Activated CD4-positive, alpha-beta T cell treated with anti-CD3 and anti-CD28 coated beads for 1 hour (primary cell): ENCODE data around the gene FNIP1.
"Not testable (repeated sequence)": the region's sequence is repeated elsewhere in the genome, so short reads cannot be mapped to it uniquely, and the experiment has no call there.

Source experiments
- DNase-seq: peaks from one replicate; pipeline ENCODE4 v3.0.0-alpha.2; 2020

Gene FNIP1

DNA sequence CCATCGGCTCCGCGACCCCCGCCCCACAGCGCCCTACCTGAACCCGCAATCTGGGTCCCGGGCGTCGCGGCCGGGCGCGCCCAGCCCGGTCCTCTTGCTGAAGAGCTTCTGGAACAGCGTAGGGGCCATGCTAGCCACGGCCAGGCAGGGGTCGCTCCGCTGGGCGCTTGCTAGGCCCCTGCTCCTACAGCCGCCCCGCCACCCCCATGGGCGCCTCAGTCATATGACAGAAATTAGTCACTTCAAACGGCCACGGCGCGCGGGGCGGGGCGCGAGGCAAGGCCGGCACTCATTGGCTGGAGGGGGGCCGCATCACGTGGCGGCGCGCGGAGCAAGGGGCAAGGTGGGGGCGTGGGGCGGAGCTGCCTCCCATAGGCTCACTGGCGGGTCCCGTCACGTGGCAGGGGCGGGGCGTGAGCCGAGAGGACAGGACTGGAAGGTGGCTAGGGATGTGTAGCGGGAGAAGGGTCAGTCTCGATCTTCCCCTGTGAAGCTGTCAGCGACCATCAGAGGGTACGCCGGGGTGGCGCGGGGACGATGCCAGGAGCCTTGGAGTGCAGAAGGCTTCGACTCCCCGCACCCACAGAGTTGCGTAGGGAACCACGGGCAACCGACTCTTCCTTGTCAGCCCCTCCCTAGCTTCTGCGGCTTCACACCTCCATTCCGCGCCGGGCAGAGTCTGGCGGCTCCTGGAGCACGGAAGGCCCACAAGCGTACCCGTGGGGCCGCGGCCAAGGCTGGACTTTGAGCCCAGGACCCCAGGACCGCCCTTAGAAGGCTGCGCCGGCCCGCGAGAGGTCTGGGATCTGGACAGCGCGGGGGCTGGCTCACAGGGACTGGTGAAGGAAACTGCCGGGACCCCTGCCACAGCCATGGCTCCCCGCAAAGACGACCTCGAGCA, at the start of gene FNIP1:
TSS of gene FNIP1 (minus strand) at position 225 of the 901 bp plus-strand sequence. CDS start at position 129, 96 bp downstream.
- peak; percentile 96 for DNase-seq

DNA sequence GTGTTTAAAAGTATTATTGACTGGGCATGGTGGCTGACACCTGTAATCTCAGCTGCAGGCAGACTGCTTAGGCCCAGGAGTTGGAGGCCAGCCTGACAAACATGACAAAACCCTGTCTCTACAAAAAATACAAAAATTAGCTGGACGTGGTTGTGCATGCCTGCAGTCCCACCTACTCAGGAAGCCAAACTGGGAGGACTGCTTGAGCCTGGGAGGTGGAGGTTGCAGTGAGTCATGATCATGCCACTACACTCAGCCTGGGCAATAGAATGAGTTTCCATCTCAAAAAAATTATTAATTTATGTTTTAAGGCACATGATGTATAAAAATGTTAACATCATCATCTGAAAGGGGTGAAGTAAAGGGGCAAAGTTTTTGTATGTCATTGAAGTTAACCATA, 49.7 kb upstream of the FNIP1 start:
- no peak for DNase-seq

DNA sequence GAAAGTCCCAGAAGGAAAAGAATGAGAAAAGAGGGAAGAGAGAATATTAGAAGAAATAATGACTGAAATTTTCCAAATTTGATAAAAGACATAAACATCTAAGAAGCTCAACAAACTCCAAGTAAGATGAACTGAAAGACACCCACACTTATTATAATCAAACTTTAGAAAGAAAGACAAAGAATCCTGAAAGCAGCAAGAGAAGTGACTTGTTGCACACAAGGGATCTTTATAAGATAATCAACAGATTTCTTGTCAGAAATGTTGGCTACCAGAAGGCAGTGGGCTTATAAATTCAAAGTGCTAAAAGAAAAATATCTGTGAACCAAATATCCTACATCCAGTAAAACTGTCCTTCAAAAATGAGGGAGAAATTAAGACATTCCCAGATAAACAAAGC, 49.0 kb upstream of the FNIP1 start:
- DNase-seq, result no peak

DNA sequence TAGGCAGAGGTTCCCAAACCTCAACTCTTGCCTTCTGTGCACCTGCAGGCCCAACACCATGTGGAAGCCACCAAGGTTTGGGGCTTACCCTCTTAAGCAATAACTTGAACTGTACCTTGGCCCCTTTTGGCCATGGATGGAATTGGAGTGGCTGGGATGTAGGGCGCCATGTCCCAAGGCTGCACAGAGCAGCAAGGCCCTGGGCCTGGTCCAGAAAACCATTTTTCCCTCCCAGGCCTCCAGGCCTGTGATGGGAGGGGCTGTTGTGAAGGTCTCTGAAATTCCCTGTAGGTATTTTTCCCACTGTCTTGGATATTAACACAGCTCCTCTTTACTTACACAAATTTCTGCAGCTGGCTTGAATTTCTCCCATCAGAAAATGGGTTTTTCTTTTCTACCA, 46.2 kb upstream of the FNIP1 start:
- not testable (repeated sequence) for DNase-seq

DNA sequence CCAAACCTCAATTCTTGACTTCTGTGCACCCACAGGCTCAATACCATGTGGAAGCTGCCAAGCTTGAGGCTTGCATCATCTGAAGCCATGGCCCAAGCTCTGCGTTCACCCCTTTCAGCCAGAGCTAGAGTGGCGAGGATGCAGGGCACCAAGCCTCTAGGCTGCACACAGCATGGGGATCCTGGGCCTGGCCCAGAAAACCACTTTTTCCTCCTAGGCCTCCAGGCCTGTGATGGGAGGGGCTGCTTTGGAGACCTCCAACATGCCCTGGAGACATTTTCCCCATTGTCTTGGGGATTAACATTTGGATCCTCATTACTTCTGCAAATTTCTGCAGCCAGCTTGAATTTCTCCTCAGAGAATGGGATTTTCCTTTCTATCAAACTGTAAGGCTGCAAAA, 35.9 kb upstream of the FNIP1 start:
- not testable (repeated sequence) for DNase-seq

DNA sequence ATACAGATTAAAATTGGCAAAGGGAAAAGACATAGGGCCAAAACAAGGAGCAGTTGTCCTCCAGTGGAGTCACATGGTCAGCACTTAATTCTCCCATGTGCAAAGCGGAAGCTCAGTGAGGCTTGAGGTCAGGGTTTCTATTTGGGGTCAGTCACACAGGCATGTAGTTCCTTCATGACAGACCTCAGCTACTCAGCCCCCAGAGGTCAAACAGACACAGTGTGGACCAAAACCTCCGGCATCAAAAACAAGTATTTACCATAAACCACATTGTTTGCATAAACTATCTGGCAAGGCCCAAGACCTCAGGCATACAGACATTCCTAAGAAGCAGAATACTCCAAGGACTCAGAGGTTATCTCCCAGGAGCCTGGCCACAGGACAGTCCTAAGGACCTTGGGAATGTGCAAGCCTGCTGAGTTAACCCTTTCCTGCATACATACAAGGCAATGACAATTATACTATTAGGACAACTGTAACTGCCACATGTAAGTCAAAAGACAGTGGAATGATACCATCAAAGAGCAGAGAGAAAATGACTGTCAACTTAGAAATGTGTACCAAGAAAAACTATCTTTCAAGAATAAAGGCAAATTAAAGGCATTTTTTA, 28.7 kb upstream of the FNIP1 start:
- no peak for DNase-seq

DNA sequence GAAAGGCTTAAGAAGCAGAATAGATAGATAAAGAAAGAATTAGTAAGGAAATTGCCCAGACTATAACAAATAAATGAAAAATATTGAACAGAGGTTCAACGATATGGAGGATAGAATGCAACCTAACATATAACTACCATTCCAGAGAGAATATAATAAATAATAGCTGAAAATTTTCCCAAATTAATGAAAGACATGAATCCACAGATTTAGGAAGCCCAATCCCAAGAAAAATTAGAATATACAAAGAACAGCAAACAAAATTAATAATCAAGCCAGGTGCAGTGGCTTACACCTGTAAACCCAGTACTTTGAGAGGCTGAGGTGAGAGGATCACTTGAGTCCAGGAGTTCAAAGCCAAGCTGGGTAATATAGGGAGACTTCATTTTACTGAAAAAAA, 27.8 kb upstream of the FNIP1 start:
- no peak for DNase-seq

DNA sequence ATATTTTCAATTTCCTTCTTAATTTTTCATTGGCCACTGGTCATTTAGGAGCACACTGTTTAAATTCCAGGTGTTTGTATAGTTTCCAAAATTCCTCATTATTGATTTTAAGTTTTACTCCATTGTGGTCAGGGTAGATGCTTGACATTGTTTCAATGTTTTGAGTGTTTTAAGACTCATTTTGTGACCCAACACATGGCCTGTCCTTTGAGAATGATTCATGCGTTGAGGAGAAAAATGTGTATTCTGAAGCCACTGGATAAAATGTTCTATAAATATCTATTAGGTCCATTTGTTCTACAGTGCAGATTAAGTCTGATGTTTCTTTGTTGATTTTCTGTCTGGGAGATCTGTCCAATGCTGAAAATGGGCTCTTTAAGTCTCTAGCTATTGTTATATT, 24.4 kb upstream of the FNIP1 start:
- no peak for DNase-seq

DNA sequence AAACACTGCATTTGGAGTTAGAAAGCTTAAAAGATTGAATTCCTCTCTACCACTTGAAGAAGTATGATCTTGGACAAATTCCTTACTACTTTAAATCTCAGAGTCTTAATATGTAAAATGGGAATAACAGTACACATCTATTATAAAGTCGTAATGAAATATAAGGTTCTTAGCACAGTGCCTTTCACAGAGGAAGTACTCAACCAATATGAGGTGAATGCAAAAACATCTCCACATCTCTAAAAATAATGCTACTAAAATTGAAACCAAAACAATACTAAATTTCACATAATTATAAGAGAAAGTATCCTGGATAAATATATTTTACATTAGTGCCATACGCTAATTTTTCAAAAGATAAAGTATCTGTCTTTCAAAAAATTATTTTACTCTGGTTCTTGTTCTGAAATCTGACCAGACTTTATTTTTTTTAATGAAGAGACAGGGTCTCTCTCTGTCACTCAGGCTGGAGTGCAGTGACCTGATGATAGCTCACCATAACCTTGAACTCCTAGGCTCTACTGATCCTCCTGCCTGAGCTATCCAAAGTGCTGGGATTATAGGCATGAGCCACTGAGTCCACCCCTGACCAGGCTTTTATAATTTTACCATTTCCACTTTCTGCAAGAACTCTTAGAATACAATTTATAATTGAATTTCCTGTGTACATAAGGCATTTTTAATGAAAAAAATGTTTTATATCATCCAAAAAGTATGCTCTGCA, 21.3 kb upstream of the FNIP1 start:
- no peak for DNase-seq

DNA sequence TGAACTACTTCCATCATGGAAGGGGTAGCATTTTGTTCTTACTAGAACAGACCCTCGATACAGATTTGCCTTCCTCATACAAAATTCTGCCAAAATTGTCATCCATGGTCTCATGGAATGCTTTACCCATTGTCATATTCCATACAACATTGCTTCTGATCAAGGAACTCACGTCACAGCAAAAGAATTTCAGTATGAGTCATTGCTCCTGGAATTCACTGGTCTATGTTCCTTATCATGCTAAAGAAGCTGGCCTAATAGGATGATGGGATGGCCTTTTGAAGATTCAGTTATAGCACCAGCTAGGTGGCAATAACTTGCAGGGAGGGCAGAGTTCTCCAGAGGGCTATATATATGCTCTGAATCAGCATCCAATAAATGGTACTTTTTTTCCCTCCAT, 18.2 kb upstream of the FNIP1 start:
- no peak for DNase-seq

DNA sequence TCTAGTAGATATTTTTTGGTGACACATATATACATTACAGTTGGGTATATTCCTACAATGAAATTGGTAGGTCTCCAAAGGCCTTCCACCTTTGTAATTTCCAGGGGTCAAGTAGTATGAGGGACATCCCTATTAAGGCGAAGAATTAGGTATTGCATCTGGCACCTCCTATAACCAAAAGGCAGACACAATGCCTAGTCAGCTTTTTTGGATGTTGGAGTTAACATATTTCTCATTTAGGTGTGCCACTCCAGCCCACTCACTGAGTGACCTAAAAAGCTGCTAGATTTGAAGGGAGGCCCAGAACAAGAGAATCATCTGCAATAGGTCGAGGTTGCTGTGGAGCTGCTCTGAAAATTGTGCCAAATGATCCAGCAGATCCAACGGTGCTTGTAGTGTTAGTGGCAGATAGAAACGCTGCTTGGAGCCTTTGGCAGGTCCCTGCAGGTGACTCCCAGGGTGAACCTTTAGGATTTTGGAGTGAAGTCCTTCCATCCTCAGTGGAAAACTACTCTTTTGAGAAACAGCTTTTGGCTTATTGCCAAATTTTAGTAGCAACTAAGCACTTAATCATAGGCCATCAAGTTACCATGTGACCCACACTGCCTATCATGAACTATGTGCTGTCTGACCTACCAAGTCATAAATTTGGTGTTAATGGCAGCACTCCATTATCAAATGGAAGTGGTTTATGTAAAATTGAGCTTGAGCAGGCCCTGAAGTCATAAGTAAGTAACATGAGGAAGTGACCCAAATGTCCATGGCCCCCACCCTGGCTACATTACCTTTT, 15.7 kb upstream of the FNIP1 start:
- no peak for DNase-seq

DNA sequence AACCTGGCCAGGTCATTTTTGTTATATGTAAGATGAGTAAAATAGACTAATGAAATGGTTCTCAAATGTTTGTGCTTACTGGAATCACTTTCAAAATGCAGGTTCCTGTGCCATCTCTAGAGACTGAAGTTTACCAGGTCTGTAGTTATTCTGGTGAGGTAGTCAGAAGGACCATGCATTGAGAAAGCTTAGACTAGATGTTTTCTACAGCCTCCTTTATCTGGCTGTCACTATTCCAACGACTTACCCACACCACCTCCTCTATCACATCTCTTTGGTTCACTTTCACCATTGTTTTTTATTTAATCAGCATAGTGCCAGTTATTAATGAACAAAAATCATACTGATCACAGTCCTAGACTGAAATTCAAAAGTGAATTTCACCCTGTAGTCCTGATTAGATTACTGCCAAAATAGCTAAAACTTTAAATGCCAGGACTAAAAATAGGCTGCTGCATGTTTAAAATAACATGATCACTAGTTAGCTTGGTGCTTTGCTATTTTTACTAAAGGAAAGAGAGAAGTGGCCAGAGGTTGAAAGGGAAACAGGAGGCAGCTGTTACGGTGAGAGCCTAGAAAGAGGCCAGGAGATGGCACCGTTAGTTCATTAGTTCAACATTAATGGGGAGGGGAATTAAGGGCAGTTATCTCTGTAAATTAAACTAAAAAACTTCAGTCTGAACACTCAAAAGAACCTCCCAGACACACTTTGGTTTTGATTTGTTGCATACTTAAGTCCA, 13.9 kb upstream of the FNIP1 start:
- DNase-seq, result no peak

DNA sequence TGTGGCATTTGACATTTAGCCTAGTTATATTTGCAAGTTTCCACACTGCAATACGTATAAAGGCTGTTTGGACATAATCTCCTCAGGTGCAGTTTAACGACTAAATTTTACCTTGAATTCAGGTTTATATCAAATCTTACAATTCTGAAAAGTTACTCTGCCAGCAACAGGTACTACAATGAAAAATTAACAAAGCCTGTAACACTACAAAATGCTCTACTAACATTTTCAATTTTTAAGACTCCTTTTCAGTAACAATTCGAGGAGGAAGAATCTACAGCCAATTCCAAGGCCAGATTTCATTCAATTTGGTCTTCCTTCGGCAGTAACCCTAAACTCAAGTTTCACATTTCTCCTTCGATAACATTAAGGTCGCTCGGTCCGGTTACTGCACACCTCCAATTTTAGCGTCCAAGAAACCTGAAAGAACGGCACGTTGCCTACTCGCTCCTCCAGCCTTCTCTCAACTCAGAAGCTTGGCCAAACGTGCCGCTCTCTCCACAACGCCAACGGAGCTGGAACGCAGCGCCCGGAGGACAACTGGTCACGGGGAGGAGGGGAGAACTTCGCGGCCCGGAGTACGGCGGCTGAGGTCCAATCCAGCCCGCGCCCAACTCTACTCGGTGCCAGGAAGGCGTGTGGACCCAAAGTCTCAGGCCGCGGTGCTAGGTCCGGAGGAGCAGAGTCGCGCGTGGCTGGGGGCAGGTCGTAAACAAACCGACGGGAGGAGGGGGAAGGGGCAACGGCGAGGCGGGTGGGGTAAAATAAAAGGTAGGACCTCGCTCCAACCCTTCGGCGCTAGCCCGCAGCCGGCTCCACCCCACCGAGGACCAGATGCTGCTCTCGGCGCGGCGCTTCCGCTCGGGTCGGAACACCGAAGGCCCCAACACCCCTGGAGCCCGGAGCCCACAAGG, 681 bp downstream of the FNIP1 start:
- DNase-seq, result peak; percentile 13

DNA sequence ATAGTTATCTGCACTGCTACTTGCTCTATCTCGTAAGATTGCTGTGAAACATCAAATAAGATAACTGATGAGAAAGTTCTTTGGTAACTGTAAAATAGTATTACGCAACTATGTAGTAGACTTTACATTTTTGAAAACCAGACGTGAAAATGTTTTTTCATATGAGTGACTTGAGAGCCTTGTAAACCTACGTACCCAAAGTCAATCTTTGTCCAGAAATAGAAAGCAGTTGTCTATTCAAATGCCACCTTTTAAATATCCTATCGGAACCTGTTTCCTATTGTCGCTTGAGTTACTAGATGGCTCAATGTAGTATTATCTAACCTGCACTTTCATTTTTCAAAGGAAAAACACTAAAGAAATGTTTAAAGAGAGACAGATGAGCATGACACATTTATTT, 1.6 kb downstream of the FNIP1 start:
- DNase-seq, result no peak

DNA sequence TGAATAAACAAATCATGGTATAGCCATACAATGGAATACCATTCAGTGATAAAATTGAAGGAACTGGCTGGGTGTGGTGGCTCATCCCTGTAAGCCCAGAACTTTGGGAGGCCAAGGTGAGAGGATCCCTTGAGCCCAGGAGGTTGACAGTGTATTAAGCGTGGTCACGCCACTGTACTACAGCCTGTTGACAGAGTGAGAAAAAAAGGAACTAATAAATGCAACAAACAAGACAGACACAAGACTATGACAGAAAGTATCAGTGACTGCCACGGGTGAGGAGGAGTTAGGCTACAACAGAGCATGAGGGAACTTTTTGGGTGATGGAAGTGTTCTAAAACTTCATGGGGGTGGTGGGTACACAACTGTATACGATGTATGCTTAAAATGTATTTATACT, 2.2 kb downstream of the FNIP1 start:
- DNase-seq, result no peak

DNA sequence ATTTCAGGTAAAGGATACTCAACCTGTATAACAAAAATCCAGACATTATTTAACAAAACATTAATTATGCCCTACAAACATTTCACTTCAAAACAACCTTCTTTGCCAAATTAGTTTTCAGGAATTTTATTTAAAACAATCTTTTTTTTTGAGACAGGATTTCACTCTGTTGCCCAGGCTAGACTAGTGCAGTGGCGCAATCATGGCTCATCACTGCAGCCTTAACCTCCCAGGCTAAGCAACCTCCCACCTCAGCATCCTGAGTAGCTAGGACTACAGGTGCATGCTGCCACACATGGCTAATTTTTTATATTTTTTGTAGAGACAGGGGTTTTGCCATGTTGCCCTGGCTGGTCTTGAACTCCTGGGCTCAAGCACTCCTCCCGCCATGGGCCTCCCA, 3.9 kb downstream of the FNIP1 start:
- DNase-seq, result no peak

DNA sequence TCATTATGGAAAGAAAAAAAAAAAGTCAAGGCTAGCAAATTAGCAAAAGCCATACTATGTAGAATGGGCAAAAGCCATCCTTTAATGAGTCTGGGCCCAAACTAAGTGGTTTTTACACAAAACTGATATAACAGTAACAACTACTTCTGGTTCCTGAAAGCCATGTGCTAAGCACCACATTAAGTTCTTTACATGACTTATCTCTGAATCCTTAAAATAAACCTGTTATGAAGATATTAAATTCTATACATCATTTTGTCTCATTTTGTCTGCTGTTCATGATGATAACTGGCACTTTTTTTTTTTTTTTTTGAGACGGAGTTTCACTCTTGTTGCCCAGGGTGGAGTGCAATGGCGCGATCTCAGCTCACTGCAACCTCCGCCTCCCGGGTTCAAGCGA, 5.0 kb downstream of the FNIP1 start:
- DNase-seq, result no peak

DNA sequence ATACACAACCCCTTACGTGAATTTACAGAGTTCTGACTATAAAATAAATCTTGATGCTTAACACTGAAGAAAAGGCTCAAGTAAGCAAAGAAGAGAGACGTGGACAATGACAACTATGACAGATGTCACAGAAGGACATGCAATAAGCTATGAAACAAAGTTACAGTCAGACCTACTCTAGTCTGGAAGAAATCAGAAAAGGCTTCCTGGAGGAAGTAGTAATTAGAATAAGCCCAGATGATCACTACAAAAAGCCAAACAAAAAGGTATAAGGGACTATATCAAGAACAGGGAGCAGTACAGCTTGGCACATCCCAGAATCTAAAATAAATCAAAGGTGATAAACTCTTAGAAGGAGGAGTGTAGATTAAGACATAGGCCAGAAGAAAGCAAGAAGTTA, 6.3 kb downstream of the FNIP1 start:
- no peak for DNase-seq

DNA sequence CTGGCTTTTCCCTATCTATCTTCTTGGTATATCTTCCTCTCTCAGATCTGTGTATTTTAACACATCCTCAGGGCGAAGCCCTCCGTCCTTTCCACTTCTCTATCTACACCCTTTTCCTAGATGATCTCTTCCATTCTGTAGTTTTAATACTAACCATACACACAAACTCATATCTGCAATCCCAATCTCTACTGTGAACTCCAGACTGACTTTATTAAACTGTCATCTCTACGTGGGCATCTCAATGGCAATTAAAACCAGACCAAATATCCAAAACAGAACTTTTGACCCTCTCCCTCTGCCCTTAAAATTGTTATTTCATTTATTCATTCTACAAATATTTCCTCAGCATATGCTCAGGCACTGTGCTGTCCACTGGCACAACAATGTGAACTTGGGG, 7.1 kb downstream of the FNIP1 start:
- DNase-seq, result no peak

DNA sequence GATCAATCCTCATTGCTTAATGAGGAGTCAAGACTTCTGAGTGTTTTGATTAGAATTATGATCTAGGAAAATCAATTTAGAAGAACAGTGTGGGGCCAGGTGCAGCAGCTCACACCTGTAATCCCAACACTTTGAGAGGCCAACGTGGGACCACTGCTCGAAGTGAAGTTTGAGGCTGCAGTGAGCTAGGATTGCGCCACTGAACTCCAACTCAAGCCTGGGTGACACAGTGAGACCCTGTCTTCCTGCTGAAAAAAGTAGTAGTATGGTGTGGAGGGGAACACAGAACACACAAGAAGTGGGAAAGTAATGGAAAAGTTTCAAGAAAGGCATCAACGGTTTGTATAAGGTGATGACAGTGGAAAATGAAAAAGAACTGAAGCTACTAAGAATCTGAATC, 9.1 kb downstream of the FNIP1 start:
- no peak for DNase-seq
